Upper lobe of right lung (tissue), 1 donor: ENCODE results near the gene ADGRG6. TPM values are rescaled to one million over a fixed set of nuclear protein-coding genes. Genes with fewer than 3 reads are reported as not detected.

Source experiments
- ATAC-seq: fragments of 200-7000 bp; cut with Tn5 transposase; one replicate; pipeline ENCODE4 v1.9.1; 2020; ENCODE audit warnings: mild to moderate bottlenecking, moderate library complexity
- DNase-seq: peaks from one replicate; pipeline ENCODE4 v3.0.0-alpha.2; 2020
- H3K27ac ChIP-seq: fragments of 200-600 bp; one replicate; pipeline ENCODE4 v1.8.0; 2022
- H3K27me3 ChIP-seq: fragments of 200-600 bp; one replicate; pipeline ENCODE4 v1.8.0; 2022; ENCODE audit warnings: mild to moderate bottlenecking
- H3K36me3 ChIP-seq: fragments of 200-600 bp; one replicate; pipeline ENCODE4 v1.8.0; 2022
- H3K4me1 ChIP-seq: fragments of 200-600 bp; one replicate; pipeline ENCODE4 v1.8.0; 2022
- H3K4me3 ChIP-seq: fragments of 200-600 bp; one replicate; pipeline ENCODE4 v1.8.0; 2022; ENCODE audit warnings: mild to moderate bottlenecking
- H3K9me3 ChIP-seq: fragments of 200-600 bp; one replicate; pipeline ENCODE4 v1.8.0; 2022
- intact Hi-C: fragments of 100-400 bp; cut with DNase I; formaldehyde crosslinking; loops from one replicate; pipeline ENCODE4 v1.11.0; 2022
- total RNA-seq: library from RNA; stranded (reverse); fragmentation: NEBNext Ultra II Directional; extraction: Animal tissue kit (Norgen Biotek cat#: 25700); gene quantifications from one replicate; pipeline ENCODE4 v1.2.1, GENCODE V29; 2021
- TF ChIP-seq, protein P1 (sequence below): fragments of 200-600 bp; IDR thresholded peaks from one replicate; pipeline ENCODE4 v1.8.0; 2022; ENCODE audit warnings: antibody characterized with exemption
- donor health status: DM: no; HTN: yes; CAD: no; lungs with severe emphysema.

ADGRG6 gene
- total RNA-seq, 1 donor from 2014 or later = 47.6 TPM

DNA sequence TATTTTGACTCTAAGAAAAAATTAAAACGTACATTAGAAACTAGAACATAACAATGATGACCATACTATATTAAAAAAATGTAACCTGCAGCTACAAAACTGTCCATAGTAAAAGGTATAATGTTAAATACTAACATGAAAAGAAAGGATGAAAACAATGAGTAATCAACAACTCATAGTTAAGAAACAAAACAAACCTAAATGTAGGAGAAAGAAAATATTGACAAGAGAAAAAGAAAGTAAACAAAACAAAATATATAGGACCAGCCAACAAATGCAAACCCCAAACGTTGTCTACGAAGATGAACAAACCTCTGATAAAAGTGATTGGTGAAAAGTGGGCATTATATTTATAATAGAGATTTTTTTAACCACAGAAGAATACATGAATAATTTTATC is 41.1 kb upstream of the ADGRG6 start:
- DNase-seq = no peak
- Histone ChIP-seq H3K4me3 (no peak overlapping the region), H3K27ac (no peak overlapping the region), H3K27me3 (no peaks in the 10 kb centered on the region), H3K4me1 (no peaks in the 10 kb centered on the region), H3K36me3 (no peaks in the 10 kb centered on the region), H3K9me3 (no peaks in the 10 kb centered on the region)
- intact Hi-C loops = no loop called here
- no peak for ATAC-seq
- TF ChIP-seq, protein P1, sequence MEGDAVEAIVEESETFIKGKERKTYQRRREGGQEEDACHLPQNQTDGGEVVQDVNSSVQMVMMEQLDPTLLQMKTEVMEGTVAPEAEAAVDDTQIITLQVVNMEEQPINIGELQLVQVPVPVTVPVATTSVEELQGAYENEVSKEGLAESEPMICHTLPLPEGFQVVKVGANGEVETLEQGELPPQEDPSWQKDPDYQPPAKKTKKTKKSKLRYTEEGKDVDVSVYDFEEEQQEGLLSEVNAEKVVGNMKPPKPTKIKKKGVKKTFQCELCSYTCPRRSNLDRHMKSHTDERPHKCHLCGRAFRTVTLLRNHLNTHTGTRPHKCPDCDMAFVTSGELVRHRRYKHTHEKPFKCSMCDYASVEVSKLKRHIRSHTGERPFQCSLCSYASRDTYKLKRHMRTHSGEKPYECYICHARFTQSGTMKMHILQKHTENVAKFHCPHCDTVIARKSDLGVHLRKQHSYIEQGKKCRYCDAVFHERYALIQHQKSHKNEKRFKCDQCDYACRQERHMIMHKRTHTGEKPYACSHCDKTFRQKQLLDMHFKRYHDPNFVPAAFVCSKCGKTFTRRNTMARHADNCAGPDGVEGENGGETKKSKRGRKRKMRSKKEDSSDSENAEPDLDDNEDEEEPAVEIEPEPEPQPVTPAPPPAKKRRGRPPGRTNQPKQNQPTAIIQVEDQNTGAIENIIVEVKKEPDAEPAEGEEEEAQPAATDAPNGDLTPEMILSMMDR = no peak

DNA sequence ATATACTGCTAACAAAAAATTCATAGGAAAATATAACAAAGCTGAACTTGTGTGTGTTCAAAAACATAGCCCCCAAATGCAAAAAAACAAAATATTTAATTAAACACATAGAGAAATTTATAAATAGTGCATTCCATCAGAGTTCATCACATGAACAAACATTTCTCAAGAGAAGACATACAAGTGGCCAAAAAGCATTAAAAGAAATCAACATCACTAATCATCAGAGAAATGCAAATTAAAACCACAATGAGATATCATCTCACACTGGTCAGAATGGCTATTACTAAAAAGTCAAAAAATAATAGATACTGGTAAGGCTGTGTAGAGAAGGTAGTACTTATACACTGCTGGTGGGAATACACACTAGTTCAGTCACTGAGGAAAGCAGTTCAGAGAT is 39.6 kb upstream of the ADGRG6 start:
- DNase-seq = no peak
- Histone ChIP-seq H3K9me3 (no peaks in the 10 kb centered on the region), H3K27me3 (no peaks in the 10 kb centered on the region), H3K4me3 (no peak overlapping the region), H3K36me3 (no peaks in the 10 kb centered on the region), H3K27ac (no peak overlapping the region), H3K4me1 (no peaks in the 10 kb centered on the region)
- intact Hi-C loops = no loop called here
- no peak for ATAC-seq
- TF ChIP-seq, protein P1 = no peak

- no peaks in the 10 kb centered on the region for H3K9me3 ChIP-seq
- no peak overlapping the region for H3K27ac ChIP-seq
- H3K27me3 ChIP-seq = no peaks in the 10 kb centered on the region
- no peak for DNase-seq
- no peaks in the 10 kb centered on the region for H3K4me1 ChIP-seq
- no peak for ATAC-seq
- intact Hi-C loops = no loop called here
- H3K36me3 ChIP-seq = no peaks in the 10 kb centered on the region
- H3K4me3 ChIP-seq = no peak overlapping the region
- TF ChIP-seq, protein P1 = no peak
These were observed 36.3 kb upstream of the ADGRG6 start for GRCh38 chr6:142265476-142265875.

GRCh38 chr6:142266060-142266459 is 35.7 kb upstream of the ADGRG6 start:
- no peak for DNase-seq
- TF ChIP-seq, protein P1 = no peak
- Histone ChIP-seq H3K27me3 (no peaks in the 10 kb centered on the region), H3K27ac (no peak overlapping the region), H3K4me1 (no peaks in the 10 kb centered on the region), H3K9me3 (no peaks in the 10 kb centered on the region), H3K4me3 (no peak overlapping the region), H3K36me3 (no peaks in the 10 kb centered on the region)
- no peak for ATAC-seq
- intact Hi-C loops = no loop called here

- no peak for DNase-seq
- intact Hi-C loops = no loop called here
- TF ChIP-seq, protein P1 = no peak
- no peak for ATAC-seq
- Histone ChIP-seq H3K27me3 (no peaks in the 10 kb centered on the region), H3K36me3 (no peaks in the 10 kb centered on the region), H3K27ac (no peak overlapping the region), H3K4me3 (no peak overlapping the region), H3K4me1 (no peaks in the 10 kb centered on the region), H3K9me3 (no peaks in the 10 kb centered on the region)
These were observed 30.3 kb upstream of the ADGRG6 start for GRCh38 chr6:142271476-142271875.

DNA sequence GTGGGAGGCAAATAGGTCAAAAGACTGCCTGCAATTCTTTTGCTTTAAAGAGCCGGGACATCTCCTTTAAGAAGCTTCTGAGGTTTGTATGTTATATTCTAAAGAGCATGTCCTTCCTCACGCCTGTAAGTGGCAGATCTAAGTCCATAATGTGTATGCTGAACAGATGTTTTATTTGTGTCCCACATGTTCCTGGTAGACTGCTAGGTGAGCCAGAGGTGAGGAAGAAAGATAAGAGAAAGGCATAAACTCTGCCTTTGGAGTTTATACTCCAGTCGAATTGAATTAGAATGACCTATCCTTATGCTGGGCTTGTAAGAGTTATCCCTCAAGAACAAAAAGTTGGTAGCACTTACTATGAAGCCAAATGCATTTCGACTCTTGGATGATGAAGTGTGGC is 27.2 kb upstream of the ADGRG6 start:
- ATAC-seq = no peak
- TF ChIP-seq, protein P1 = no peak
- intact Hi-C loops = no loop called here

More for the DNA sequence above, 27.2 kb upstream of the ADGRG6 start:
- no peaks in the 10 kb centered on the region for H3K9me3 ChIP-seq
- no peaks in the 10 kb centered on the region for H3K27me3 ChIP-seq
- H3K4me3 ChIP-seq = no peak overlapping the region
- no peak for DNase-seq
- no peaks in the 10 kb centered on the region for H3K36me3 ChIP-seq
- no peaks in the 10 kb centered on the region for H3K4me1 ChIP-seq
- no peak overlapping the region for H3K27ac ChIP-seq
